Caco-2 (cell line): ENCODE measurements around the gene HELZ. TPM values are rescaled to one million over a fixed set of nuclear protein-coding genes. Genes with fewer than 3 reads are reported as not detected.

Source experiments
- BruUV-seq: library from RNA; stranded (reverse); fragments of 400-500 nt; replicated peaks from 2 replicates; lab custom pipeline; 2021; lab: Mats Ljungman, UMichigan
- CTCF ChIA-PET: fragments of 300-600 bp; sonication (Branson Sonifier 250); formaldehyde crosslinking; loops from one replicate; lab custom pipeline; 2022; ENCODE audit warnings: antibody characterized with exemption; lab: Charles Lee
- POLR2A ChIA-PET: fragments of 300-600 bp; sonication (Branson Sonifier 250); formaldehyde crosslinking; loops from one replicate; lab custom pipeline; 2022; ENCODE audit warnings: antibody characterized with exemption; lab: Charles Lee
- DNase-seq, 2 experiments: peaks; one replicate each; pipeline versions ENCODE4 v3.0.0 to v3.0.0-alpha.2; 2020 to 2022
- H3K27me3 ChIP-seq: replicated peaks from 2 replicates; pipeline ENCODE4 v1.6.0; 2011; ENCODE audit warnings: low read length; ENCODE audit not compliant: control insufficient read depth, insufficient read depth
- H3K36me3 ChIP-seq: 2 replicates; pipeline ENCODE4 v1.5.1; 2011; ENCODE audit warnings: low read length; ENCODE audit not compliant: control insufficient read depth, insufficient read depth
- H3K4me1 ChIP-seq: fragments of 250-450 bp; sonication (Bioruptor Pico); 2 replicates; pipeline ENCODE4 v1.5.1; 2020; ENCODE audit warnings: mild to moderate bottlenecking
- H3K4me3 ChIP-seq: 2 replicates; pipeline ENCODE4 v1.5.1; 2011; ENCODE audit warnings: low read depth, mild to moderate bottlenecking, control low read depth, low read length
- H3K9me3 ChIP-seq: fragments of 250-450 bp; sonication (Bioruptor Pico); 2 replicates; pipeline ENCODE4 v1.5.1; 2020; ENCODE audit warnings: mild to moderate bottlenecking, moderate library complexity
- H3K27ac Mint-ChIP-seq: one replicate; pipeline ENCODE4 v1.8.0; 2022; ENCODE audit warnings: mixed read lengths; ENCODE audit not compliant: unreplicated experiment
- H3K27me3 Mint-ChIP-seq: one replicate; pipeline ENCODE4 v1.8.0; 2022; ENCODE audit warnings: mixed read lengths; ENCODE audit not compliant: insufficient read depth, unreplicated experiment
- H3K36me3 Mint-ChIP-seq: one replicate; pipeline ENCODE4 v1.8.0; 2022; ENCODE audit warnings: mild to moderate bottlenecking, mixed read lengths; ENCODE audit not compliant: insufficient read depth, unreplicated experiment
- H3K4me1 Mint-ChIP-seq: one replicate; pipeline ENCODE4 v1.8.0; 2022; ENCODE audit warnings: low read depth, mixed read lengths; ENCODE audit not compliant: unreplicated experiment
- H3K4me3 Mint-ChIP-seq: one replicate; pipeline ENCODE4 v1.8.0; 2022; ENCODE audit warnings: mild to moderate bottlenecking, moderate library complexity, mixed read lengths; ENCODE audit not compliant: unreplicated experiment
- H3K9me3 Mint-ChIP-seq: one replicate; pipeline ENCODE4 v1.8.0; 2022; ENCODE audit warnings: mixed read lengths; ENCODE audit not compliant: unreplicated experiment
- CTCF ChIP-seq, 2 experiments: fragments of 200-600 bp in 1 of 2; IDR thresholded peaks; 1 replicate in 1 of 2; 2 replicates in 1 of 2; pipeline versions ENCODE4 v1.5.1 to v1.8.0; 2011 to 2022; ENCODE audit warnings: antibody characterized with exemption in 1 of 2, control low read depth in 1 of 2, inconsistent platforms in 1 of 2, low read depth in 1 of 2, low read length in 1 of 2, mild to moderate bottlenecking in 1 of 2, moderate library complexity in 1 of 2; ENCODE audit not compliant: insufficient read depth in 1 of 2, severe bottlenecking in 1 of 2, unreplicated experiment in 1 of 2
- intact Hi-C: fragments of 100-400 bp; cut with micrococcal nuclease; formaldehyde crosslinking; loops from one replicate; pipeline ENCODE4 v1.10.0; 2022; ENCODE audit not compliant: unreplicated experiment
- total RNA-seq: library from RNA; stranded (reverse); gene quantifications from 2 replicates; pipeline ENCODE4 v1.2.3, GENCODE V29; 2022

The HELZ gene
- total RNA-seq, 1 experiment from 2014 or later, result 63.8 TPM

- Mint-ChIP-seq H3K4me1 (no peaks in the 10 kb centered on the region), H3K9me3 (no peaks in the 10 kb centered on the region), H3K36me3 (peaks cover 29% of the 10 kb centered on the region), H3K4me3 (no peak overlapping the region), H3K27me3 (no peaks in the 10 kb centered on the region), H3K27ac (no peak overlapping the region)
- ChIA-PET CTCF (no interaction called here), POLR2A (no interaction called here)
- peaks cover 7% of the 10 kb centered on the region for H3K4me1 ChIP-seq
- no peak overlapping the region for H3K4me3 ChIP-seq
- no peak for DNase-seq
- no TSS peak for BruUV-seq
- no peaks in the 10 kb centered on the region for H3K9me3 ChIP-seq
- H3K36me3 ChIP-seq, result no peaks in the 10 kb centered on the region; the same call in 1 of the 2 replicates
- intact Hi-C loops, result no loop called here
- H3K27me3 ChIP-seq, result no peaks in the 10 kb centered on the region
- no peak for TF ChIP-seq CTCF (IDR thresholded peaks at IDR 0.05; ENCODE audit: insufficient read depth in 1 of 2, low read depth in 1 of 2, low read length in 1 of 2, severe bottlenecking in 1 of 2, unreplicated experiment in 1 of 2)
Measured at GRCh38 chr17:67174190-67174589, 70.8 kb downstream of the HELZ start.

GRCh38 chr17:67171560-67171959, 73.4 kb downstream of the HELZ start:
- Mint-ChIP-seq H3K4me3 (no peak overlapping the region), H3K9me3 (no peaks in the 10 kb centered on the region), H3K36me3 (peaks cover 18% of the 10 kb centered on the region), H3K27ac (no peak overlapping the region), H3K27me3 (no peaks in the 10 kb centered on the region), H3K4me1 (no peaks in the 10 kb centered on the region)
- intact Hi-C loops, result no loop called here
- no peak for DNase-seq
- CTCF ChIA-PET, result no interaction called here
- no peak overlapping the region for H3K4me3 ChIP-seq
- POLR2A ChIA-PET, result no interaction called here
- no peaks in the 10 kb centered on the region; the same call in 1 of the 2 replicates for H3K36me3 ChIP-seq
- H3K27me3 ChIP-seq, result no peaks in the 10 kb centered on the region
- no peaks in the 10 kb centered on the region for H3K4me1 ChIP-seq
- no peaks in the 10 kb centered on the region for H3K9me3 ChIP-seq
- BruUV-seq, result no TSS peak
- TF ChIP-seq CTCF (IDR thresholded peaks at IDR 0.05; ENCODE audit: insufficient read depth in 1 of 2, low read depth in 1 of 2, low read length in 1 of 2, severe bottlenecking in 1 of 2, unreplicated experiment in 1 of 2), result no peak

DNA sequence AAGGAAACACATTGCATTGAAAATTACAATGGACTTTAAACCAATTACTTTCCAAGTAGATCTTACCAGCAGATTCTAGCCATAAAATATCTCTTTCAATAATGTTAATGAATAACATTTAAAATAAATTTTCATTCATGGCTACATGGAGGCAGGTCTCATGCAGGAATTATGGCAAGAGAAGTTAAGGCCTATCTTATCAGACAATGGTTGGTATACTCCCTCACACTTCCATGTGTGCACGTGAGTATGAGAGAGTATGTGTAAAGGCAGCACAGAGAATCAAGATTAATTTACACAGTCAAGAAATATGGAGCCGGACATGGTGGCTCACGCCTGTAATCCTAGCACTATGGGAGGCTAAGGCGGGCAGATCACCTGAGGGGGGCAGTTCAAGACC, 76.5 kb downstream of the HELZ start:
- H3K36me3 ChIP-seq, result no peaks in the 10 kb centered on the region; the same call in 1 of the 2 replicates
- no peaks in the 10 kb centered on the region for H3K4me1 ChIP-seq
- no peaks in the 10 kb centered on the region for H3K9me3 Mint-ChIP-seq
- no peaks in the 10 kb centered on the region for H3K27me3 ChIP-seq
- no peak overlapping the region for H3K27ac Mint-ChIP-seq
- DNase-seq, result no peak
- no peaks in the 10 kb centered on the region for H3K9me3 ChIP-seq
- intact Hi-C loops, result no loop called here
- no peaks in the 10 kb centered on the region for H3K27me3 Mint-ChIP-seq
- no peak for TF ChIP-seq CTCF (IDR thresholded peaks at IDR 0.05; ENCODE audit: insufficient read depth in 1 of 2, low read depth in 1 of 2, low read length in 1 of 2, severe bottlenecking in 1 of 2, unreplicated experiment in 1 of 2)
- BruUV-seq, result no TSS peak
- H3K36me3 Mint-ChIP-seq, result peaks cover 36% of the 10 kb centered on the region
- POLR2A ChIA-PET, result no interaction called here
- H3K4me3 ChIP-seq, result no peak overlapping the region
- H3K4me1 Mint-ChIP-seq, result no peaks in the 10 kb centered on the region
- CTCF ChIA-PET, result no interaction called here
- H3K4me3 Mint-ChIP-seq, result no peak overlapping the region
